Loucy (cell line): ENCODE data around the gene SCN8A.

Experiments
- EZH2phosphoT487 ChIP-seq: fragments of 200-600 bp; IDR thresholded peaks from 2 replicates; pipeline ENCODE4 v1.6.1; 2018; ENCODE audit warnings: antibody characterized with exemption, mild to moderate bottlenecking, moderate library complexity, borderline replicate concordance
- TF ChIP-seq, protein P1 (sequence below): fragments of 200-600 bp; sonication (generic); conservative IDR thresholded peaks from 2 replicates; pipeline ENCODE4 v1.5.1; 2014; ENCODE audit warnings: mild to moderate bottlenecking, antibody characterized with exemption, low read length

- TF ChIP-seq, protein P1, sequence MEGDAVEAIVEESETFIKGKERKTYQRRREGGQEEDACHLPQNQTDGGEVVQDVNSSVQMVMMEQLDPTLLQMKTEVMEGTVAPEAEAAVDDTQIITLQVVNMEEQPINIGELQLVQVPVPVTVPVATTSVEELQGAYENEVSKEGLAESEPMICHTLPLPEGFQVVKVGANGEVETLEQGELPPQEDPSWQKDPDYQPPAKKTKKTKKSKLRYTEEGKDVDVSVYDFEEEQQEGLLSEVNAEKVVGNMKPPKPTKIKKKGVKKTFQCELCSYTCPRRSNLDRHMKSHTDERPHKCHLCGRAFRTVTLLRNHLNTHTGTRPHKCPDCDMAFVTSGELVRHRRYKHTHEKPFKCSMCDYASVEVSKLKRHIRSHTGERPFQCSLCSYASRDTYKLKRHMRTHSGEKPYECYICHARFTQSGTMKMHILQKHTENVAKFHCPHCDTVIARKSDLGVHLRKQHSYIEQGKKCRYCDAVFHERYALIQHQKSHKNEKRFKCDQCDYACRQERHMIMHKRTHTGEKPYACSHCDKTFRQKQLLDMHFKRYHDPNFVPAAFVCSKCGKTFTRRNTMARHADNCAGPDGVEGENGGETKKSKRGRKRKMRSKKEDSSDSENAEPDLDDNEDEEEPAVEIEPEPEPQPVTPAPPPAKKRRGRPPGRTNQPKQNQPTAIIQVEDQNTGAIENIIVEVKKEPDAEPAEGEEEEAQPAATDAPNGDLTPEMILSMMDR, result no peak
- no peak for TF ChIP-seq EZH2phosphoT487
Observed at GRCh38 chr12:51811203-51812202, 220.5 kb downstream of the SCN8A start.
